Ecto neural progenitor cell (in vitro differentiated cells): ENCODE measurements around the gene NUCB2.
"Not testable (repeated sequence)": the region's sequence is repeated elsewhere in the genome, so short reads cannot be mapped to it uniquely, and the experiment has no call there.

ENCODE experiments used
- DNase-seq: peaks from one replicate; pipeline ENCODE4 v3.0.0-alpha.2; 2018; ENCODE audit warnings: low spot score

The NUCB2 gene

DNA sequence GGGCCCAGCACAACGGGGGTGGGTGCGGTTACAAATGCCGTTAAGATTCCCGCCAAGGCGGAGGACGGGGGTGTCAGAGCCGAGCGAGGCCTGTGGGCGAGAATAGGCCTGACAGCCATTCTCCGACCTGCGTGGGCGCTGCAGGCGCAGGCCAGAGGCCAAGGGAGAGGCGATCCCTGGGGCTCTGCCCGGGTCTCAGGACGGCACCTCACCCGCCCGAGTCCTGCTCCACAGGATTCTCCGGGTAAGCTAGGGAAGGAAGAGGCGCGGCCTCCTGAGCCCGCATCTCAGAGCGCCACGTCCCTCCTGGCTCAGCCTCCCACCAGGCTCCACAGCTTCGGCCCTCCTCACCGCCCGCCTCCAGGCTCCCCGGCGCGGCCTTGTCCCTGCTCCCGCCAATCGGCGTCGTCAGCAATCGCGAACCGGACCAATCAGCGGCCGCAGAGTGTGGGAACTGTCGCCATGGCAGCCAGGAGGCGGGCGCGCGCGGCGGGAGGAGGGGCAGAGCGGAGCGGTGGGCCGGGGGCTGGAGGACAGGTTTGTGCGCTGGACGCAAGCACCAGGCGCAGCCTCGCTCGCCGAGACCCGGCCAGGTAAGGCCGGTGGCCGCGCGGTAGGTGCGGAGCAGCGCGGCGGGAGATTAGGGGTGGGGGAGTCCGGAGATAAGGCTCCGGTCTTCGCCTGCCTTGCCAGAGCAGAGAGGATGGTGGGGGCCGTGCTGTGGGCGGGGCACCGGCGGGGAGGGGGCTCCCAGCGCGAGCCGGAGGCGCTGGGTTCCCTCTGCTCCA is at the start of gene NUCB2:
TSS of gene NUCB2 (plus strand) at position 504 of the 788 bp plus-strand sequence. CDS start 18,585 bp downstream, outside the sequence.
- DNase-seq, result peak; percentile 99

DNA sequence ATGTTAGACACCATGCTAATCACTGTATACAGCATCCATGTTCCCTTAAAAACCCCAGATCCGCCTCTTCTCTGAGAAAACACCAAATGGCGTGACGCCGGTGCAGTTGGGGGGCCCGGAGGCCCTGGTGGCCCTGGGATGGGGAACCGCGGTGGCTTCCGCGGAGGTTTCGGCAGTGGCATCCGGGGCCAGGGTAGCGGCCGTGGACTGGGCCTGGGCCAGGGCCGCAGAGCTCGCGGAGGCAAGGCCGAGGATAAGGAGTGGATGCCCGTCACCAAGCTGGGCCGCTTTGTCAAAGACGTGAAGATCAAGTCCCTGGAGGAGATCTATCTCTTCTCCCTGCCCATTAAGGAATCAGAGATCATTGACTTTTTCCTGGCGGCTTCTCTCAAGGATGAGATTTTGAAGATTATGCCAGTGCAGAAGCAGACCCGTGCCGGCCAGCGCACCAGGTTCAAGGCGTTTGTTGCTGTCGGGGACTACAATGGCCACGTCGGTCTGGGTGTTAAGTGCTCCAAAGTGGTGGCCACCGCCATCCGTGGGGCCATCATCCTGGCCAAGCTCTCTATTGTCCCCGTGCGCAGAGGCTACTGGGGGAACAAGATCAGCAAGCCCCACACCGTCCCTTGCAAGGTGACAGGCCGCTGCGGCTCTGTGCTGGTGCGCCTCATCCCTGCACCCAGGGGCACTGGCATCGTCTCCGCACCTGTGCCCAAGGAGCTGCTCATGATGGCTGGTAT is 48.2 kb upstream of the NUCB2 start:
- not testable (repeated sequence) for DNase-seq

DNA sequence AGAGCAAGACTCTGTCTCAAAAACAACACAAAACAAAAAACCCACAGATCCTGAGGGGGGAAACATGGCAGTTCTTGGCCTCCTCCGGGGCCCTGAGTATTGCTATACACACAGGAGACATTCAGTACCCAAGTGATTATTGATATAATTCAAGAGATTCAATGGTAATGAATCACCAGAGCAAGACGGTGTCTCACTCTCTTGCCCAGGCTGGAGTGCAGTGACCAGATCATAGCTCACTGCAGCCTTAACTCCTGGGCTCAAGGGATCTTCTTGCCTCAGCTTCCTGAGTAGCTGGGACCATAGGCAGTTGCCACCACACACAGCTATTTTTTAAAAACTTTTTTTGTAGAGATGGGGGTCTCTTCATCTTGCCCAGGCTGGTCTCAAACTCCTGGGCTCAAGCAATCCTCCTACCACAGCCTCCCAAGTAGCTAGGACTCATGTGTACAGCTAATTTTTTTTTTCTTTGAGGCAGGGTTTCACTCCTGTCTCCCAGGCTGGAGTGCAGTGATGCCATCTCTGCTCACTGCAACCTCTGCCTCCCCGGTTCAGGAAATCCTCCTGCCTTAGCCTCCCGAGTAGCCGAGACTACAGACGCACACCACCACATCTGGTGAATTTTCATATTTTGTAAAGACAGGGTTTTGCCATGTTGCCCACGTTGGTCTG is 46.9 kb upstream of the NUCB2 start:
- DNase-seq, result no peak

DNA sequence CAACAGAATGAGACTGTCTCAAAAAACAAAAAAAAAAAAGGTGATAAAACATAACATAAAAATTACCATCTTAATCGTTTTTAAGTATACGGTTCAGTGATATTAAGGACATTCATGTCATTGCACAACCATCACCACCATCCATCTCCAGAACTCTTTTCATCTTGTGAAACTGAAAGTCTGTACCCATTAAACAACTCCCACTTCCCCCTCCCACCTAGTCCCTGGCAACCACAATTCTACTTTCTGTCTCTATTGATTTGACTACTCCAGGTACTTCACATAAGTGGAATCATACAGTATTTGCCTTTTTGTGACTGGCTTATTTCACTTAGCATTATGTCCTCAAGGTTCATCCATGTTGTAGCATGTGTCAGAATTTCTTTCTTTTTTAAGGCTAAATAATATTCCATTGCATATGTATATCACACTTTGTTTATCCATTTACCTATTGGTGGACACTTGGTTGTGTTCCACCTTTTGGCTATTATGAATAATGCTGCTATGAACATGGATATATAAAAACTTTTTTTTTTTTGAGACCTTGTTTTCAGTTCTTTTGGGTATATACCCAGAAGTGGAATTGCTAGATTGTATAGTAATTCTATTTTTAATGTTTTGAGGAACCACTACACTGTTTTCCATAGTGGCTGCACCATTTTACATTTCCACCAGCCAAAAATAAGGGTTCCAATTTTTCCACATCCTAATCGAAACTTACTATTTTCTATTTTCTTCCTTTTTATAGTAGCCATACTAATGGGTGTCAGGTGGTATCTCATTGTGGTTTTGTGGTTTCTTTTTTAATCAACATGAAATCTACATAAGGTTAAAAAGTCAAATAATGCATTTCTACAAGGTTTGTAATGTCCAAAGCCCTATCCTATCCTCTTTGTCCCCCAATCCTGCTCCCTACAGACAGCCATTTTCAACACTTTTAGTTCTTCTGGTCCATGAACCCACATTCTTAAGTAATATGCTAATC is 45.4 kb upstream of the NUCB2 start:
- DNase-seq, result no peak

DNA sequence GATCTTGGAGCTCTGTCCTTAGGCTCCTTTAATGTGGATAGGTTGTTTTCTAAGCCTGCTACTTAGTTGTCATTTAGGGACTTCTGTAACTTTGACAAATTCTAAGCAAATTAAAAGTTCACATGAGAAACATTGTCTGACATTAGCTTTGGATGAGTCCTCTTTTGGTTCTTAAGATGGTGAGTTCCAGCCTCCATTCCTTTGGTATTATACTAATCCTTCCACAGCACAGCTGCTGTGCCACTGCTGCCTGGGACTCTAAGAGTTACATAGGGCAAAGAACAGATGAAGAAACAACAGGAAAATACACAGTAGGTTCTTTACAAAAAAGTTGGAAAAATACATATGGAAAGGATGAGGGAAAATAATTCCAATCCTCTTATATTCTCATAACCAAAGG is 43.4 kb upstream of the NUCB2 start:
- DNase-seq, result no peak

DNA sequence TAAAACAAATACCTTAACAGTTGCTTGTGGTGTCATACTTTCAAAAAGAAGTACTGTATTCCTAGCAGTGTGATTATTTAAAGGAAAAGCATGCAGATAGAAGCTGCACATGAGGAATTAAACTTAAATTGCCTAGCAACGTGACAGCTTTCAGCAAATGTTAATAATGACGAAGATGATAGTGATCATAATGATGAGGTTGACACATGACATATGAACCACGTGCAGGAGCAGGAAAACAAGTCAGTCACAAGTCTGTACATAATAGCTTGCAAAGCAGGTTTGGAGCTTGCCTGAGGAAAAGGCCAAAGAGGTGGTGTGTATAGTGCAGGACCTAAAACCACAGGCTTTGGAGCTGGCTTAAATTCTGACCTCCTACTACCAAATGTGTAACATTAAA is 38.2 kb upstream of the NUCB2 start:
- DNase-seq, result no peak

DNA sequence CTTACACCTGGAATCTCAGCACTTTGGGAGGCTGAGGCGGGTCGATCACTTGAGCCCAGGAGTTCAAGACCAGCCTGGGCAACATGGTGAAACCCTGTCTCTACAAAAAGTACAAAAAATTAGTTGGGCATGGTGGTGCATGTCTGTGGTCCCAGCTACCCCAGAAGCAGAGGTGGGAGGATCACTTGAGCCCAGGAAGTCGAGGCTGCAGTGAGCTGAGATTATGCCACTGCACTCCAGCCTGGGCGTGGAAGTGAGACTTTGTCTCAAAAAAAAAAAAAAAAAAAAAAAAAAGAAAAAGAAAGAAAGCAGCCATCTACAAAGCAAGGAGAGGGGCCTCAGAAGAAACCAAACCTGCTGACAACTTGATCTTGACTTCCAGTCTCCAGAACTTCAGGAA is 36.6 kb upstream of the NUCB2 start:
- not testable (repeated sequence) for DNase-seq

DNA sequence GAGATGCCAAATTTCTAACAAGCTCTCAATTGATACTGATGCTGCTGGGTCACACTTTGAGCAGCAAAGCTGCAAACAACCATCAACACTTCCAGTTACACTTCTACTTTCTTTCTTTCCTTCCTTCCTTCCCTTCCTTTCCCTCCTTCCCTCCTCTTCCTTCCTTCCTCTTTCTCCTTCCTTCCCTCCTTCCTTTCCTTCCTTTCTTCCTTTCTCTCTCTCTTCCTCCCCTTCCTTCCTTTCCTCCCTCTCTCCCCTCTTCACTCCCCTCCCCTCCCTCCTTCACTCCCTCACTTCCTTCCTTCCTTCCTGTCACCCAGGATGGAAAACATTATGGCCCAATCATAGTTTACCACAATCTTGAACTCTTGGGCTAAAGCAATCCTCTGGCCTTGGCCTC is 35.8 kb upstream of the NUCB2 start:
- no peak for DNase-seq

DNA sequence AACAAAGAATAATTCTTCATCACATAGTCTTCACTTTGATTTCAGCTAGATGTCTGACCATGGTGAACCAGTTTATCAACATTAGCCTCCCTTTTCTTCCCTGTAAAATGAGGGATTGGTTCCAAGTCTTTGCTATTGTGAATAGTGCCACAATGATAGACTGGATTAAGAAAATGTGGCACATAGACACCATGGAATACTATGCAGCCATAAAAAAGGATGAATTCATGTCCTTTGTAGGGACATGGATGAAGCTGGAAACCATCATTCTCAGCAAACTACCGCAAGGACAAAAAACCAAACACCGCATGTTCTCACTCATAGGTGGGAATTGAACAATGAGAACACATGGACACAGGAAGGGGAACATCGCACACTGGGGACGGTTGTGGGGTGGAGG is 33.6 kb upstream of the NUCB2 start:
- not testable (repeated sequence) for DNase-seq

DNA sequence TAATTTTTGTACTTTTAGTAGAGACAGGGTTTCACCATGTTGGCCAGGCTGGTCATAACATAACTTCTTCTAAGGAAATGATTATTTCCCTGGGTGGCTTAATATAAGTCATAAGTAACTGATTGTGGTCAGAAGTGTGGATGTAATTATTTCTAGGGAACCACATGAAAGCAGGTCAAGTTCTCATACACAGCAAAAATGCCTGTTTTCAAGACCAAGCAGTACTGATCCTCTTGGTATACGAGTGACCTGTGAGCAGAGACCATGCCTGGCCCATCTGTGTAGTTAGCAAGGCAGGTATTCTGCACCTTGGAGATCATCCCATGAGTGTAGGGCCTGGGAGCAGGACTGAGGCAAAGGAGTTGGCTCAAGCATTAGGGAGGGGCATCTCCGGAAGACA is 32.5 kb upstream of the NUCB2 start:
- no peak for DNase-seq

DNA sequence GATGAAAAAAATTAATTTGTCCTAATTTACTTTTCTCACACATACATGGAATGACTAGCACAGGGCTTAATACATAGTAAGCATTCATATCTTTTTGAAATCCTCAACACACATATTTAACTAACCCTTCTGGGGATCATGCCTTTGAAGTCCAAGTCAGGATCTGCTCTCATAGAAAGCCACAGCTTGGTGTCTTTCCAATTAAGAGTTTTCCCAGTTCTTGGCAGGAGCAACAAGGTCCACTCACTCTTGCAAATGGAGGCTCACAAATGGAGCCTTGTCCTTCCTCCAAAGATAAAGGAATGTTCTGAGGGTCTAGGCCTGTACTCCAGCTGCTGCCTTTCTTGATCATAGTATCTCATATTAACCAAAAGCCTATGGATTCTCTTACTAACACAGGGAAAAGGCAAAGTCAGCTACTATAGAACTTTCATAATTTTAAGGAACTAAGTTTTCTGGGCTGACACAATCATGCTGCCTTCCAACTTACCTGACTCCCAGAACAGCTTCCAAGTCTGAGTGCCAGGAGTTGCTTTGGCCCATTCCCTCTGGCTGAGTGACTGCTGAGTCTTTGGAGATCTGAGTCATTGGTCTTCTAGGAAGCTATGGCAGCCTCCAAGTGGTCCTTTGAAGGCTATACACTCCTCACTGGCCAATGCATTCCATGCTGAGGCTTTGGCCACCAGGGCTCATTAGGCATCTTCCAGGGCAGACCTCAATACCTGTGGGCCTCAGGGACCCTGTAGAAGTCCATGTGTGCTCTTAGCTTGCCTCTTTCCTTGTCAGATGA is 25.8 kb upstream of the NUCB2 start:
- DNase-seq, result no peak

DNA sequence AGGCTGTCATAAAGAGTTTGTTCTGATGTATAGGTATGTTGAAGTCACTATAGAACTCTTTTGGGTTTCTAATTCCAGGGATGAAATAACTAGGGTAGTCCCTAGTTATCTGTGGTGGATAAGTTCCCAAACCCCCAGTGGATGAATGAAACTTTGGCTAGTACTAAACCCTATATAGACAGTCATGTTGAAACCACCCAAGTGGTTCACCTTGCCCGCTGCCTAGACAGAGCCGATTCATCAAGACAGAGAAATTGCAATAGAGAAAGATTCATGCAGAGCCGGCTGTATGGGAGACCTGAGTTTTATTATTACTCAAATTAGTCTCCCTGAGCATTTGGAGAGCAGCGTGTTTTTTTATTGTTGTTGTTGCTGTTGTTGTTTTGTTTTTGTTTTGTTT is 23.8 kb upstream of the NUCB2 start:
- DNase-seq, result no peak

DNA sequence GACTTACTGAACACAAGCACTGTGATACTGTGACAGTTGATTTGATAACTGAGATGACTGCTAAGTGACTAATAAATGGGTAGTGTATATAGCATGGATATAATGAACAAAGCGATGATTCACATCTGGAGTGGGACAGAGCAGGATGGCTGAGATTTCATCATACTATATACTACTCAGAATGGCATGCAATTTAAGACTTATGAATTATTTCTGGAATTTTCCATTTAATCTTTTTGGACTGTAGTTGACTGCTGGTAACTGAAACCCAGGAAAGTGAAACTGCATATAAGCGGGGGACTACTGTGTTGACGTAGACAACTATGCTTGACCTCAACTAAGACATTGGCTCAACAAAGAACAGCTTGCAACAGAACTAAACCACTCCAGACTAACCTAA is 20.0 kb upstream of the NUCB2 start:
- no peak for DNase-seq

DNA sequence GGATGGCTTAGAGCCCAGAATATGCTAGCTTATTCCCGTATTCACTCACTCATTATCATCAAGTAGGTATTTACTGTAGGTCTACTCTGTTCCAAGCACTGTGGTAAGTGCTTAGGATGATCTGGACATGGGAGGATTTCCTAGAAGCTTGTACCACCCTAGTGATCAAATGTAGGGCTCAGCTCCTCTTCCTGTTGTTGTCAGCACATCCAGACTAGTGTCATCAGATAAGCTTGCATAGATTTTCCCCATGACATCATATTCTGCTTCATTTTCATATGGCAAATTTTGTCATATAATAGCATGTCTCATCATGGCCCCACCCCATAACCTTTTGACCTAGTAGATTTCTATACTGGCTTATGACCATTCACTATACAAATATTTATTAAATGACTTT is 19.3 kb upstream of the NUCB2 start:
- DNase-seq, result no peak

DNA sequence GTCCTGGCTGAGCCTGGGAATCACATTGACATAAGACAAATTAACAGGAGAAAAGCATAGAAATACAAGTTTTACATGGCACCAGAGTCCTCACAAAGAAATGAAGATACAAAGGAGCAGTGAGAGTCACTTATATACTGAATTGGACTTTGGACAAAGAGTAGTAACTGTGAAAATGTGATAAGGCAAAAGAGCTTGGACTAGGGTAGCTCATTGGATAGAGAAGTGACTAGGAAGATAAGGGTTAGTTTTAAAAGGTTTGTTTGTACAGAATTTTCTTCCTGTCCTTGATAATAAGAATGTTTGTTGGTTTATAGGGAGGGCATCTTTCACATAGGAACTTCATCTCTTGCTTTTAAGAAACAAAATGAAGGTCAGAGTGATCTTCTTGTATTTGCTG is 17.9 kb upstream of the NUCB2 start:
- no peak for DNase-seq

DNA sequence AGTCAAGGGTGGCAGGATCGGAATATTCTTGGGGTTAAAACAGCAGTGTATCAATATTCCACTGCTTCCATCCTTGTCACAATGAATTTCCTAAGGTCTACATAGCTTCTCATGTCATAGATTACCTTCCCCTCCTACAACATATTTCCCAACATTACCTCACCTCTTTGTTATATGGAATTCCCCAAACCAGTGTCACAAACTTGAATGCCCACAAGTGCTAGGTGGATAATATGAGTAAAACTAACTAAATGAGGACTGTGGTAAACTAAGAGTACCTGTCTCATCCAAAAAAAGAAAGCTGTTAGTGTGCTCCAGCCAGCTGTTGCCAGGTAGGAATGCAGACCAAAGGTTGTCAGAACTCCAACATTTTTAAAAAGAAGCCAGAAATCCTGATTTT is 17.0 kb upstream of the NUCB2 start:
- DNase-seq, result no peak

DNA sequence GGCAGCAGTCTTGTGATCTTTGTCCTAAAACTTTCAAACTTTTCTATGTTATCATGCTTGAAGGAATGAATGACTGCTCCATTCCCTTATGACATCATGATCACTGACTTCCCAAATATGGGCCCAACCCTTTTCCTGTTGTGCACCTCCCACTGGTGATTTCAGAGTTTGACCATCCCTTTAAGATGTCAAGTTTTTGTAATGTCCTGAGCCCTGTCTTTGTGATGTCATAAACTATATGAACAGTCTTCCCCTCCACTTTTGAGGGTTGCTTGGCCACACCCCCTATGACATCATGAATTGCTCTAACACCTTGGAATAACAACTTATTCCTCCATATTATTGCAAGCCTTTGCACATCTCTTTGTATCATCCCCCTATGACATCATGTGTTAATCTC is 16.5 kb upstream of the NUCB2 start:
- no peak for DNase-seq

DNA sequence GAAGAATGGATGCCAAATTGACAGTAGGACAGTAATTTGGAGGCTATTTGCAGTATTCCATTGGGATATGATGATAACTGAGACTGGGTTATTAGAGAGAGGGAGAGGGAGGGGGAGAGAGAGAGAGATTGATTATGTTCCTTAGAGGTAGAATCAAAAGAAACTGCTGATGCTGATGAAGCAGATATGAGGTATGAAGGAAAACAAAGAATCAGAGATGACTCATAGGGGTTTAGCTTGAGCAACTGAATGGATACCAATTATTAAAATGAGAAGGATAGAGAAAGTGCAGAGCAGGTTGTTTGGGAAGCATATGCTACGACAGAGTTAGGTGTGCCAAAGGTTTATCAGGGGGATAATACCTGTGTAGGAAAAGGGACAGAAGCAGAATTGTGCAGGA is 12.8 kb upstream of the NUCB2 start:
- no peak for DNase-seq

DNA sequence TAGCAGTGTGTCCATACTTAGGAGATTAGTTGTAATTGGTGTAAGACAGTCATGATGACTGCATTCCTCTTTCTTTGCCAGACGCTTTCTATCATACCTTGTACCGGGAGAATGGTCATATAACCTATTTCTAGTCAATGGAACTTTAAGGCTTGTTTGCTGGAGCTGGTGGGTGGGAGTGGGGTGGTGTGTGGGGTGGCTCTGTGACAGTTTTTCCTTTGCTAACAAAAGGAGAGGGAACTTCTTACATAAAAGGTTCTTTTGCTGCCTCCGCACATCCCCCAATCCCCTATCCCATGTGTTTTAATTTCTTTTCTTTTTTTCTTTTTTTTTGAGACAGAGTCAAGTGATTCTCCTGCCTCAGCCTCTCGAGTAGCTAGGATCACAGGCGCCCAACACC is 9.8 kb upstream of the NUCB2 start:
- no peak for DNase-seq

DNA sequence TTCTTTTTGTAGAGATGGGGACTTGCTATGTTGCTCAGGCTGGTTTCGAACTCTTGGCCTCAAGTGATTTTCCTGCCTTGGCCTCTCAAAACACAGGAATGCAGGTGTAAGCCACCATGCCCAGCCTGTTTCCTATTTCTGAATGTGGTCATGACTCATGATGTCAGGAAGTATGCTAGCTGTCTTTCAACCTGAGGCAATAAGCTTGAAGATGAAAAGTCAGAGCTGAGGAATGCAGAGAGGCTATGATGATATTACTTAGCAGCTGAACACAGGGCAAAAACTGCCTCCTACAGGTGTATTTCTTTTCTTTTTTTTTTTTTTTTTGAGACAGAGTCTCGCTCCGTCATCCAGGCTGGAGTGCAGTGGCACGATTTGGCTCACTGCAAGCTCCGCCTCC is 9.0 kb upstream of the NUCB2 start:
- DNase-seq, result no peak

DNA sequence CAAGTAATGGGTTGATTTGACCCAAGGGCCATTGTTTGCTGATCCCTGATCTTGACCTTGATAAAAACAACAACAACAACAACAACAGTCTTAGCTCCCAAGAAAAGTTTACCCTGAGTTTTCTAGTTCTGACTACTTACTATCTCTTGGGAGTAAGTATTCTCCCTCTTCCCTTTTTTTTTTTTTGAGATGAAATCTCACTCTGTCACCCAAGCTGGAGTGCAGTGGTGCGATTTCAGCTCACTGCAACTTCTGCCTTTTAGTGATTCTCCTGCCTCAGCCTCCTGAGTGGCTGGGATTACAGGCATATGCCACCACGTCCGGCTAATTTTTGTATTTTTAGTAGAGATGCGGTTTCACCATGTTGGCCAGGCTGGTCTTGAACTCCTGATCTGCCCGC is 8.0 kb upstream of the NUCB2 start:
- not testable (repeated sequence) for DNase-seq
